ENCODE results near the gene ETS1.

The ETS1 gene

DNA sequence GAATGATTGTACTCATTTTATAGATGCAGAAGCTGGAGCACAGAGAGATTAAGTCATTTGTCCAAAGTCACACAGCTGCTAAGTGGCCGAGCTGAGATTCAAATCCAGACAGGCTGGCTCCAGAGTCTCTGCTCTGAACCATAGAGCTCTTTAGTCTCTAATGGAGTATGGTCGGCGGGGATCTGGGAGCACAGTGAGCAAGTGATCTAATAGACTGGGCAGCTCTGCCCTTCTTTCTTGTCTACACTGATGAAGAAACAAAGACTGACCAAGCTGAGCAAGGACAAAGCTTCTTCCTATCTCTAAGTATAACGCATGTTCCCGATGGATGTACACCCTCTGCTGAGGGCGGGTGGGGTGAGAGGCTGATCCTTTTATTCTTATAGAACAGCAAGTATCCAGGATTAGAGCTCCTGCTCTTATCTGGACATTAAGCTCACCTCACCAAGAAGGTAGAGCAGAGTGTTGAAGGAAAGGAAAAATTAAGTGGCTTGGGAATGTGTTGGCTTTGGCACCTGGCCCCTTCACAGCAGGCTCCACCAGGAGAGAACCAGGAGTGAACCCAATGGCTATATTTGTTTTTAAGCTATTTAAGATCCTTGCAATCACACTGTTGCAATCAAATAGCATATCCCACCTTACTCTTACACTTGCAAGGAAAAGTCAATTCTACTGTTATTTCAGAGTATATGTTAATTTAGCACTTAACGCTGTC is 68.7 kb downstream of the ETS1 start:
- DNase-seq (ENCODE audit: low read depth), result no peak

DNA sequence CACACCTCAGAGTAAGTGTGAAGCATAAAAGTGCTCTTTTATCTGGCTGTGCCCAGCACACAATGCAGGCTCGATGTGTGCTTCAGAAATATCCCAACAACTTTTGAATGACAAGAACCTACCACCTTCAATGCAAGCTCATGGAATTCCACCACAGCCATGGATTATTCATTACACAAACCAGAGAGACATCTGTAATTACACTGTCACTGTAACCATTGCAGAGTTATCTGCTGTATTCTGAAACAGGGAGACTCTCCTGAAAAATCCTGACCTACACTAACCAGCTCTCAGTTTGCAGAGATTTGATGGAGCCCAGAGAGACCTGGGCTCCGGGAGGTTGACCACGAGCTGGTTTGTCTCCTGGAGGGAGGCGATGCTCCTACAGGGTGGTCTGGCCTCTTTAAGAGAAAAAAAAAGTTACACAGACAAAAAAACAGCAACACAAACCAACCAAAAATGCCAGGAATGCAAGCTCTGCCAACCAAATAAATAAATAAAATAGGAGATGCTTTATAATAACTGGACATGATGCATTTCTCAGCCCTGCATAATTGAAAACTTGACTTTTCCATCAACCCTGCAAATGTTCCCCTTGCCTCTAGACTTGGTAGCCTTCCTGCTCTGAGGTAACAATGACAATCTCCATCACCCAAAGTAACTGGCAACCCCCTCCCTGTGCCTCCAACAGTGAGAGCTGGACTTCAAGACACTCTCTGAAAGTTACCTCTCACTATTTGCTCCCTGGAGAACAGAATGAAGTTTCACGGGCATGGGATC is 69.7 kb downstream of the ETS1 start:
- no peak for DNase-seq (ENCODE audit: low read depth)

DNA sequence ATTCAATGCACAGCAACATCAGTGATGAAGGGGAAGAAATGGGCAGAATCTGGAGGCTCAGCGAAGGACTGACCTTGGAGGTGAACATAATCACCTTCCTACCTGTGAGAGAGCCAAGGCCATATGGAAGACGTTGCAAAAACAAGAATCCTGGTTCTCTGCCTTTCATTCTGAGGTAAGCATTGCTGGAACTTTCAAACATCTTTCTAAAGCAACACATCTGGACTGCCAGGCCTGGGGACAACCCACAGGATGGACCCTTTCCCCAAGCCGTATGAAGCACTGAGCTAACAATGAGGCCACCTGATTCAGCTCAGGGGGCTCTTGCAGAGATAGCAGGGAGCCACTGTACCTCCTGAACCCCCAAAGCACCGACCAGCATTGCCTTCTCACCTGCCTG is 70.5 kb downstream of the ETS1 start:
- DNase-seq (ENCODE audit: low read depth), result no peak

DNA sequence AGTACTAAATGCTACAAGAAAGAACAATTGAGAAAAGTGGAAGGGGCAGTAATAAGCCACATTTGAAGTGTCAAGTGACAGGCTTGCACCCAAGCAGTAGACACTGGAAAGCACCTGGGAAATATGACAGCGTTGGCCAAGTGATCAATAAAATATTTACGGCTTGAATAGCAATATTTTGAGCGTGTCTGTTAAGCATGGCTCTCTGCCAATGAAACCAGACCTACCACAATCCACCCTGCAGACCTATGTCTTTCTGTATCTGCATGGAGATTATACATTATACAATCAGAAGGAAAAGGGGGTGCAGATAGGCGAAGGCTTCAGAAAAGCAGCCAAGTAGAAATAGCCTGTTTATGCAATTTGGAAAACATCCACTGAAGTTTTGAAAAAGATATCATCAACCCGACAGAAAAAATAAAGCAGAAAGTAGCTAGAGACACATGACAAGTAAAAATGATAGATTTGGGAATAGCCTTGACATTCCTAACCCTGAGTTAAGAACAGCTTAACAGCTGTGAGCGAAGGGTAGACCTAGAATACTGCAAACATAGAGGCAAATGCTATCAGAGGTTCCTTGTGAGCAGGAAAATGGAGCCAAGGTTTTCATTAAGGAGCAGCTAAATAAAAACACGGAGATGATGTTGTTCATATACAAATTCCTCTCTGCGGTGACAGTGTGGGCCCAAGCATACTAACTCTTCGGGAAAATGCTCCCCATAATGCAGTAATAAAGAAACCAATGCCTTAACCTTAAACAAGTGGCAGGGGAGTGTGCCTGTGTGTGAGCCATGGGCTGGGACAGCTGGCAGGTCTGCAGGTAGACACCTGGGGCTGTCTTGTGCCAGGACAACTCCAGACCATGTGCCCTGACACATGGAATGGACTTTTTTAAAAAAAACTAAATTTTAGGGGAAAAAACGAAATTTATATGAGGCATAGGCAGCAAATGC is 71.3 kb downstream of the ETS1 start:
- DNase-seq (ENCODE audit: low read depth), result no peak

DNA sequence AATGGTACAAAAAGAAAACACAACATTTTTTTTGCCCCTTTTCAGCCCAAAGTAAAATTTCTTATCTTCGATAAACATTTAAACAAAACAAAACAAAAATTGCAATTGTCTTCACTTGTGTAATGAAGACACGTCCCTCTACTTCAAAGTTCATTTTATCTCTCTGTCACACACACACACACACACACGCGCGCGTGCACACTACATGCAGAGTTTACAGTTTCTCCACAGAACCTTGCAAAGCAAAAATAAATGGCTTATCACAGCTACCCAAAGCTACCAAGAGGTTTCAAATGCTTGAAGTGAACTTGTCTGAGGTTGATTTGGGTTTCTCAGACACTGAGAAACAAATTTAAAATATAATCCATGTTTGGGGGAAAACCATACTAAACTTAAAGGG is 72.3 kb downstream of the ETS1 start:
- DNase-seq (ENCODE audit: low read depth), result no peak

DNA sequence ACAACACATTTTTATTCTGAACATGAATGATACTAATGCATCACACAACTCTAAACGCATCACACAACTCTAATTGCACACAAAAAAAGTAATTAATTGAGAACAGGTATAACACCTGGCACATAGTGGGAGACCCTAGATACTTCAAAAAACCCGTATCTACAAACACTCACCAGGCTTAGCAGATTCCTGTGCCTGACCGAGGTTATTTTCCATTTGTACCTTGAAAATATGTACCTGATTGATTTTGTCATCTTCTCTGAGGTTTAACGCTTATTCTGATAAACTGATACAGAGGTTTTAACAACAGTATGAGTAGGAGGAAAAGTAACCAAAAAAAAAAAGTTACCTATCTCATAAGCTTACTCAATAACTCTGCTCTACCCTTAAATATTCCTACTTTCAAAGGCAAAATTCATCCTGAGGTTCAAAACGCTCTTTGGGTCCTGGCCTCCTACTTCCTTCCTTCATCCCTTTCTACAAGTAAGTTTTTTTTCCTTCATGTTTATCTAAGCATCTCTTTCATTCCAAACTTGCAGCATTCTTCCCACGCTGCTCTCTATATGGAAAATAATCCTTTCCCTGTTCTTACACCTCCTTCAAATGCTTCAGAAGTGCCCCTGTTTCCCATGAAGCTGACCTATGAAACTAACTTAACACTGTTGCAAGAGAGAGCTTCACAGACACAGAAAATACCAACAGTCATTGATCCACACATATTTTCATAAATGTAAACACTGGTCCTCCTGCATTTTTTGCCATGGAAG is 73.3 kb downstream of the ETS1 start:
- no peak for DNase-seq (ENCODE audit: low read depth)

DNA sequence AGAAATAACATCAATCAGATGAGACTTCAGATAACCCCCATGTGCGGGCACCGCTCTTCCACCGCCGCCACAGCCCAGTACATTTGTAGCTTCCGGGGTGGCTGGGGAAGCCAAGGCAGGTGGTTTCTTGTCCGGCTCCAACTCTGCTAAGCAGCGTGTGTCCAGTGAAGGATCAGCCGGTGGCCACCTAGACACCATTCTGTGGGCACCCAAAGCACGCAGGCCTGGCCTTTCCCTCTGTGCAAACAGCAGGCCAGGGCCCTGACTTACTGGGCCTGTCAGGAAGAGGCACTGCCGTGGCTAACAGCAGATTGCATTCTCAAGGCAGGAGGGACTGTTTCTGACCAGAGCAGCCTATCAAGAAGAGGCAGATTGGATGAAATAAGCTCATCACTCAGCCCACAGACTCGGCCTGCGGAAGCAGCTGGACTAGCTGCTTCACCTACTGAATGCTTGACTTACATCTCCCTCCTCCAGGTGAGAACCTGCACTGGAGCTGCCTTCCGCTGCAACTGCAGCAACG is 74.8 kb downstream of the ETS1 start:
- DNase-seq (ENCODE audit: low read depth), result no peak

DNA sequence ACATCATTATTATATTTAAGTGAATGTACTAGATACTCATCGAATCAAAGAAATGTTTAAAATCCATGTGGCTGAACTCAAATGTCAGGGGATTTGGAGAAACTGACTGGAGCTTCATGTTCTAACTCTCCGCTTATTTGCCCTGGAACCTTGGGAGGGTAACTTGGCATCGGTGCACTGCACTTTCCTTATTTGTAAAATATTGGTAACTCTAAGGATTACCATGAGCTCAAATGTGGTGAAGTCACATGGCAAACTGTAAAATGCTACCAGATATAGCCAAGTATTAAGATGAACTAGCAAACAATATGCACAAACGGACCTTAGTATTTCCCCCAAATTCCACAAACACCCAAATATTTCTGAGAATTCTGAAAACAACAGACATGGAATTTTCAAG is 75.6 kb downstream of the ETS1 start:
- DNase-seq (ENCODE audit: low read depth), result no peak

DNA sequence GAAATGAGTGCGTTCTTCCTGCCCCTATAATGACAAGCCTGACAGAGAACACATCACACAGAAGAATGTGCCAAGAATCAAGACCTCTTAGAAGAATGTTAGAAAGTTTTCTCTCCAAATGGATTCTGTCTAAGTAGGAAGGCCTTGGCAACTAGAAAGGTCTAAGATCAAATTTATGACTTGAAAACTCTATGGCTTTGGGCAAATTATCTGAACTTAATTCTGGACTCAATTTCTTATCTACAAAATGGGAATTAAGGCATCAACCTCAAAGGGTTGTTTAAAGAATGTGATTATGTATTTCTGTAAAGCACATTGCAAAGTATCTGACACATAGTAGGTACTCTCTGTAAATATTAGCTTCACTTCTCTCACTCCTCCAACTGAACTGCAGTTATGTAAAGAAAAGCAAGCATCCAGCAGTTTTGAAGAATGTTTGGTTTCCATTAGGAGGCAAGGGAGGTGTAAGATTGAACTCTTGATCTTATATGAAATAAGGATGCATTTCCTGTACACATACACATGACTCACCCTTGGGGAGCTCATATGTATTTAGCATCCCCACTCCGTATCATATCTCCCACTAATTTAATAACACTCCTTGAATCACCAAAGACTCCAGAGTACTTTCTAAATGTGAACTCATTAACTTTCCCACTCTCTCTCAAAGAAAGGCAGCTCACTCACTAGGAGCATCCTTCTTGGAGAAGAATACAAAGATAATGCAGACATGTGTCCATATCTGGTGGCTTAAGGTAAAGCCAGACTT is 77.6 kb downstream of the ETS1 start:
- no peak for DNase-seq (ENCODE audit: low read depth)

DNA sequence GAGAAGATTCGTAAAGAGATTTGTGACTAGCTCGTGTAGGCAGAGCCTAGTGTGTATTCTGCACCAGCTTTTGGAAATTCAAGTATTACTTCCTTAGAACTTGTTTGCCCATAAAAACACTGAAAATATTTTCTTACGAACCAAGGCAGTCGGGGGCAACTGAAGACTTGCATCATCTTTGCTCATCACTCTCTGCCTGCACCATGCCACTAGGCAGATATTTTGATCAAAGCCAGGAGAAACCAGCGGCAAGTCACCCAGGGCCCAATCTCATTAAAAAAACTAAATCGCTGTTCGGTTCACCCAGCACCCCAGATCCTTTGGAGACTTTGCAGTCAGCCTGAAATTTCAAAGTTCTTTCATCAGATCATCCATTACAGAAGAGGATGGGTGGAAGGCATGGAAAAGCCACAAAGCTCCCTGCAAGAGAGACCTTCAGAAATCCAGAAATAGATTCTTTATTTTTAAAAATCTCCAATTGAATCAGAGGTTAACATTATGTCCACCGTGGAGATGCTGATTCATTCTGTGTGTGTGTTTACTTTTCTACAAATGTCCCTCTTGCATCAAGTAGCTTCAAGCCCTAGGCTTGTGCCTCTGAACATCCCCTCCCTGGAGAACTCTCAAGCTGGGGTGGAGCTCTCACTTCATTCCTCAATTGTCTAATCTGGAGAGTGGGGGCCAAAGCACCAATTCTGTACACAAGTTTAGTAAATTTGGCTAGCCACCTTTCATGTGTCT is 78.4 kb downstream of the ETS1 start:
- DNase-seq (ENCODE audit: low read depth), result no peak

DNA sequence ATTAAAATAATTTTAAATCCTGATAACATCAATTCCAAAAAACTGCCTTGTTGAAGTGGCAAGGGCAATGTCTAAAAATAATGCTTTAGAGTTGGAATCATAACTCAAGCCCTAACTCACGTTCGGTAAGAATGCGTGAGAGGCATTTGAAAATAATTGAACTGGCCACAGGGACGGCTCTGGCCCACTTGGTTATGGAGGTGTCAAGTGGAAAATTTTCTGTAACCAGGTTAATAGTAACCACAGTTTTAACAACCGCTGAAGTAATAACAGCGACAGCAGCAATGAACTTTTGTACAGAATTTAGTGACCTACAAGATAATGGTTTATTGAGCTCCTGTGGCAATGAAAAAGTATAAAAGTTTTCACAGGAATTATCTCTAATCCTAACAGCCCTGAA is 79.4 kb downstream of the ETS1 start:
- no peak for DNase-seq (ENCODE audit: low read depth)

DNA sequence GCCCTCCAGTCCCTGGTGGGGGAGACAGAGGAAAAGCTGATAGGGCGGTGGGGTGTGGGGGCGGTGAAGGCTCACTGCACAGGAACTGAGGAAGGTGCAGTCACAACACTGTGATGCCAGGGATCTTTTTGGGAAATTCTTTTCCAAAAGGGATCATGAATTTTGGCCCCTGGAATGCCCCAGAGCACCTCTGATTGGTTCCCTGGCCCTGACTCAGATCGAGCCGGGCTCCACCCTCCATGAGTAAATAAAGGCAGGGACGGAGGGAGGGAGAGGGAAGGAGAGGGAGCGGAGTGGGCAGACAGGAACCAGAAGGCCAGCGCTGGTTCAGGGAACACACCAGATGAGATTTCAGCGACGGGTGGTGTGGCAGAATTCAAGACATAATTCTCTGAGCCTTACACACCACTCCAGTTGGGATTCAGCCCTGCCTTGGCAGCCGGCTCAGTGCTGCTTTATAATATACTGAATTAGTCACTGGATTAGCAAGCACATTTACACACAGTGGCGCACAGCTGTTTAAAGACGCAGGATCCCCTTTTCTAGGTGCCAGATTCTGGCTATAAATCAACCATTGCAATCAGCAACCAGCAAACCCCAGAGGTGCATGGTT is 80.3 kb downstream of the ETS1 start:
- no peak for DNase-seq (ENCODE audit: low read depth)

DNA sequence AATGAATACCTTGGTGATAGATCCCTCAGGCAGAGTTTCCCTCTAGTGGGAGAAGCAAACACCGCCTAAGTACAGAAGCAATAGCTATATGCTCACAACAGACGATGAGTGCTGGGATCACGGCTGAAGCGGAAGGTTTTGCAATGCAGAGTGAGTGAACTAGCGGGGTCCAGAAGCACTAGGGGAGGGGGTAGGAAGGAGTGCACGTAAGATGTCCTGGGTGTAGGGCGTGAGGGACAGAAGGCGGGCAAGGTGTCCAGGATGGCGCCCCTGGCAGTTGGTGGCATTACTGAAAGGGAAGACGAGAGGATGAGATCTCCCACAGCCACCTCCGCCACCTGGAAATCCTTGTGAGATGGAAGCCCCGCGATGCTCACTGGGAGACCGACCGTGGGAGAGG is 81.0 kb downstream of the ETS1 start:
- no peak for DNase-seq (ENCODE audit: low read depth)

DNA sequence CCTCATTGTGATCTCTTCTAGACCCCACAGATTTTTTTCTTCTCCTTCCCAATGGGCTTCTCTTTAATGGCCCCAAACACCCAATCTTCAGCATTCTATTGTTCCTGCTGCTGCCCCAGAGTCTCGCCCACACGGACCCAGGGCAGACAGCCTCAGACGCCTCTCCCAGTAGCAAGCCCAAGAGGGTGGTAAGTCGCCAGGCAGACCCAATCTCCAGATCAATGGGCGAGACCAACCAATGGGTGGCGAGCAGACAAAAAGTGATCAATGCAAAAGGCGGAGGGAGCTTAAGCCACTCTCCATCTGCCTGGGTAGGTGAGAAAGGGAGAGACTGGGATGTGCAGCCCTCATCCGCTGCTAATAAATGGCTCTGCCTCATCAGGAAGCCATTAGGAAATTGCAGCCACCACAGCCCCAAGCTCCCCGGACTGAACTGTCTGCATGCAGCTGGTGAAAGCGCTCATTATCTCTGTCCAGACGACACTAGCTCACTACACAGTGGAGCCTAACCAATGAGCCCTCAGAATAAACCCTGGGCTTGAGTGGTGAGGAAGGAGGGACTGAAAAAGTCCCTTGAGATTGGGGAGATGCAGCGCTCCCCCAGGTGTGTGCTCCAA is 81.8 kb downstream of the ETS1 start:
- DNase-seq (ENCODE audit: low read depth), result no peak

DNA sequence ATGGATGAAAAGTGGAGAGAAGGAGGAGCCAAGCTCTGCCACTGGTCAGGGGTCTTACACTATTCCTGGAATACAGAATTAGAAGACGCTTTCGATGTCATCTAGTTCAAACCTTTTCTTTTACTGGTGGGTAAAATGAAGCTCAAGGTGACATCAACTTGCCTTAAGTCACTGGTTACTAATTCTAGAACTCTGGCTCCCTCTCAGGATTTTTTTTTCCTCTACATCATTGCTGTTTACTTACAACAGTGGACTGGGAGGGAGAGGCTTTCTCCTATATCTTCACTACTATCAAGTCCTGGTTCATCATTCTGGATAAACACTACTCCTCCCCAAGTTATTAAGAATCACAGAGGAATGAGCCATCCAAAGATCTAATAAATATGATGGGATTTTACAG is 82.9 kb downstream of the ETS1 start:
- no peak for DNase-seq (ENCODE audit: low read depth)

DNA sequence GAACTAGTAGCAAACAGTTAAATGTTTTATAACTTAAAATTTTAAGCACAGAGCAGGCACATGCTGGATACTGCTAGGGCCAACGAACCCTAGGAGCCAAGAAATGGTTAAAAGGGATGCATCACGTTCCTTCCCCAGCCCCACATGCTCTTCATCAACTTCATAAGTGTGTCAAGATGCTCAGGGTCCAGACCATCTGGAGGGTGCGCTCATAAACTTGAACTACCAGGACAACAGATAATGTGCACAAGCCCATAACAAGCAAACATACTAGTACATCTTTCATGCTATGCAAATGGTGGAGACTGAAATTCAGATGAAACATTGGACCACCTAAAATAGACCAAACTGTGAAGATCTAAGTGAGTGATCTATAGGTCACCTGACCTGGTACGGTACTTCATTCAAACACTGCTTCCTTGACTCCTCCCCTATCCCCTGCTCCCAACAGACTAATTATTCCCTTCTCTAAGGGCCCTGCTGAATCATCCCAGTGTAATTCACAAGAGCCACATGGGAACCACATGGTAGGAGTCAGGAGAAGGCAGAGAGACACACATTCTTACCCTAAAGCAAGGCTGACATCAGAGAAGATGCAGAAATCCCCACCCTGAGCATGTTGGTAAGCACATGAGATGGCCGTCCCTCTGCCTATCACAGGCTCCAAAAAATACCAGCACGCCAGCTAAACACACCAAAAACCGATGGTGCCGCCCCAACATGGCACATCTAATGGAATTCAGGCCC is 83.9 kb downstream of the ETS1 start:
- DNase-seq (ENCODE audit: low read depth), result no peak

DNA sequence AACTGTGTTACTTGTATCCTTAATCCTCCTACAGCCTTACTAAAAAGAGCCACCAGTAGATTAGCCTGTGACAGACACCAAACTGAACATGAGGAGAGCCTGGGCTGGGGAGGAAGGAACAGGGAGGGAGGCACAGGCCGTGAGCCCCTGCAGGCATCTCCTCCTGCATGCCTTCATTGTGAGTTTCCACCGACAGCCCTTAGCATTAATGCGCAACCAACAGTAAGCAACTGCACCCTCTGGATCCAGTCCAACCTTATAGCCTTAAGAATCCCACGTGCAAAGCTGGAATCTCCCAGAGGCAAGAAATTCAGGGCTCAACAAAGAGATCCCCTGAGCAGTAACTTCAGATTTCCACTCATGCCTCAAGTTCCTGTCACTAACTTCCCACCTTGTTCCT is 84.6 kb downstream of the ETS1 start:
- no peak for DNase-seq (ENCODE audit: low read depth)
